Stomach (tissue), 9 donors: ENCODE data around the gene SYNDIG1. TPM values are rescaled to one million over a fixed set of nuclear protein-coding genes. Genes with fewer than 3 reads are reported as not detected.

Experiments used
- DNase-seq, 2 donors: peaks; one replicate each; pipeline versions ENCODE4 v3.0.0 to v3.0.0-alpha.2; 2013 to 2019
- H3K27ac ChIP-seq, 5 donors: fragments of 200-600 bp in 4 of 5; sonication (generic) in 4 of 5; one replicate each; pipeline ENCODE4 v1.5.1; 2013 to 2019; ENCODE audit warnings: mild to moderate bottlenecking in 1 of 5, moderate library complexity in 1 of 5
- H3K27me3 ChIP-seq, 3 donors: fragments of 200-600 bp; sonication (generic); one replicate each; pipeline ENCODE4 v1.5.1; 2017 to 2019; ENCODE audit warnings: mixed run types in 1 of 3
- H3K36me3 ChIP-seq, 4 donors: fragments of 200-600 bp; sonication (generic); 1 replicate in 3 of 4; 2 replicates in 1 of 4; pipeline ENCODE4 v1.5.1; 2016 to 2019
- H3K4me1 ChIP-seq, 4 donors: fragments of 200-600 bp; sonication (generic); one replicate each; pipeline ENCODE4 v1.5.1; 2016 to 2019
- H3K4me3 ChIP-seq, 4 donors: fragments of 200-600 bp; sonication (generic) in 3 of 4; one replicate each; pipeline ENCODE4 v1.5.1; 2016 to 2019; ENCODE audit warnings: mild to moderate bottlenecking in 1 of 4
- H3K9me3 ChIP-seq, 4 donors: fragments of 200-600 bp; sonication (generic); one replicate each; pipeline ENCODE4 v1.5.1; 2016 to 2019
- EP300 ChIP-seq: sonication (generic); formaldehyde crosslinking; IDR thresholded peaks from one replicate; pipeline ENCODE4 v1.6.1; 2017; ENCODE audit warnings: antibody characterized with exemption
- POLR2A ChIP-seq, 4 donors: fragments of 450-650 bp; IDR thresholded peaks; one replicate each; pipeline ENCODE4 v1.6.1; 2016; ENCODE audit warnings: antibody characterized with exemption in 4 of 4, control low read depth in 2 of 4, mild to moderate bottlenecking in 1 of 4, moderate library complexity in 1 of 4
- POLR2AphosphoS5 ChIP-seq, 3 donors: sonication (generic); formaldehyde crosslinking; IDR thresholded peaks; one replicate each; pipeline ENCODE4 v1.6.1; 2016; ENCODE audit warnings: antibody characterized with exemption in 3 of 3
- WGBS, 5 donors: extraction: QIAGEN DNeasy Blood & Tissue Kit in 3 of 5; methylation state at CpG; one replicate each; pipeline versions ENCODE4 v1.1.5 to v1.1.7; 2013 to 2018; 5-methylcytosine and 5-hydroxymethylcytosine counted together
- intact Hi-C: fragments of 100-400 bp; cut with DNase I; formaldehyde crosslinking; loops from one replicate; pipeline ENCODE4 v1.15.1; 2023; ENCODE audit warnings: low total_unique reads
- polyA plus RNA-seq, 3 donors: library from polyadenylated mRNA; stranded (reverse); fragments of 200-250 nt; gene quantifications; one replicate each; pipeline ENCODE4 v1.2.3, GENCODE V29; 2013
- total RNA-seq, 5 donors: library from RNA; depleted of rRNA; stranded (reverse); fragments of >200 nt; gene quantifications; one replicate each; pipeline versions ENCODE4 v1.1.0 to v1.2.3, GENCODE V29; 2014 to 2016
- TF ChIP-seq, protein P1 (sequence below), 7 experiments: fragments of 450-650 bp in 4 of 7; fragments of 200-600 bp in 3 of 7; sonication (generic) in 3 of 7; IDR thresholded peaks; one replicate each; pipeline ENCODE4 v1.5.1; 2016 to 2019; ENCODE audit warnings: antibody characterized with exemption in 7 of 7, control low read depth in 2 of 7, mild to moderate bottlenecking in 1 of 7
- donor health status: healthy with polysubstance abuse.
- donor health status: Bipolar disorder and iron deficiency.
- donor health status: healthy.

The SYNDIG1 gene
- total and polyA plus RNA-seq, 8 donors: 0.29 to 2.0 (median 0.89) TPM; not detected in 4

DNA sequence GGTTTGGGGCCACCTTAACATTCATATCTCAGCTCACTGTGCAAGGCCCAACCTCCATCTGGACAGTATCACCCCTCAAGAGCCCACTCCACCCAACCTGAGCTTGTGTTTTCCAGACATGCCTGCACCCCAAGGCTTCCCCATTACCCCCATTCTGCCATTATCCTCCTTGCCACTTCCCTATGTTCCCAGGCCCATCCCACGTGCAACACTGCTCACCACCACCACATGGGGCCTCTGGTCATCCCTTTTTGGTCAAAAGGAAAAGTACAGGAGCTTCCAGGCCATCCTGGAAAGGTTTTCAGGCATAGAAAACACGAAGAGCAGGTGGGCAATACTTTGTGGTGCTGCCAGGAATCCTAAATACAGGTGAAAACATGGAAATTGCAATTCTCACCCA, 140.3 kb downstream of the SYNDIG1 start:
- Histone ChIP-seq H3K4me3 (no peak overlapping the region), H3K27ac (no peak overlapping the region), H3K36me3 (no peaks in the 10 kb centered on the region), H3K27me3 (peaks cover 0 to 4% (median 0%) of the 10 kb centered on the region in 3 donors), H3K4me1 (no peaks in the 10 kb centered on the region), H3K9me3 (no peaks in the 10 kb centered on the region)
- intact Hi-C loops: no loop called here
- DNase-seq: no peak
- TF ChIP-seq POLR2A (IDR thresholded peaks at IDR 0.05) (no peak), POLR2AphosphoS5 (IDR thresholded peaks at IDR 0.05) (no peak)
- TF ChIP-seq, protein P1, sequence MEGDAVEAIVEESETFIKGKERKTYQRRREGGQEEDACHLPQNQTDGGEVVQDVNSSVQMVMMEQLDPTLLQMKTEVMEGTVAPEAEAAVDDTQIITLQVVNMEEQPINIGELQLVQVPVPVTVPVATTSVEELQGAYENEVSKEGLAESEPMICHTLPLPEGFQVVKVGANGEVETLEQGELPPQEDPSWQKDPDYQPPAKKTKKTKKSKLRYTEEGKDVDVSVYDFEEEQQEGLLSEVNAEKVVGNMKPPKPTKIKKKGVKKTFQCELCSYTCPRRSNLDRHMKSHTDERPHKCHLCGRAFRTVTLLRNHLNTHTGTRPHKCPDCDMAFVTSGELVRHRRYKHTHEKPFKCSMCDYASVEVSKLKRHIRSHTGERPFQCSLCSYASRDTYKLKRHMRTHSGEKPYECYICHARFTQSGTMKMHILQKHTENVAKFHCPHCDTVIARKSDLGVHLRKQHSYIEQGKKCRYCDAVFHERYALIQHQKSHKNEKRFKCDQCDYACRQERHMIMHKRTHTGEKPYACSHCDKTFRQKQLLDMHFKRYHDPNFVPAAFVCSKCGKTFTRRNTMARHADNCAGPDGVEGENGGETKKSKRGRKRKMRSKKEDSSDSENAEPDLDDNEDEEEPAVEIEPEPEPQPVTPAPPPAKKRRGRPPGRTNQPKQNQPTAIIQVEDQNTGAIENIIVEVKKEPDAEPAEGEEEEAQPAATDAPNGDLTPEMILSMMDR (IDR thresholded peaks at IDR 0.05): no peak
- 52 to 56% (median 53%) methylated on average over 2 of the region's 2 CpGs for WGBS, 5 donors

- intact Hi-C loops: no loop called here
- no peak for DNase-seq
Measured at GRCh38 chr20:24610341-24611115, 141.1 kb downstream of the SYNDIG1 start.

GRCh38 chr20:24611360-24612140, 142.1 kb downstream of the SYNDIG1 start:
- no peak for TF ChIP-seq EP300
- Histone ChIP-seq H3K9me3 (no peaks in the 10 kb centered on the region), H3K4me3 (no peak overlapping the region), H3K27ac (no peak overlapping the region), H3K4me1 (no peaks in the 10 kb centered on the region), H3K36me3 (no peaks in the 10 kb centered on the region), H3K27me3 (peaks cover 0 to 7% (median 0%) of the 10 kb centered on the region in 3 donors)
- DNase-seq: no peak
- intact Hi-C loops: no loop called here
- 88 to 93% (median 89%) methylated on average over 5 of the region's 5 CpGs for WGBS, 5 donors

More at GRCh38 chr20:24610341-24611115, 141.1 kb downstream of the SYNDIG1 start:
- Histone ChIP-seq H3K36me3 (no peaks in the 10 kb centered on the region), H3K4me3 (no peak overlapping the region), H3K4me1 (no peaks in the 10 kb centered on the region), H3K27me3 (peaks cover 0 to 4% (median 0%) of the 10 kb centered on the region in 3 donors), H3K27ac (no peak overlapping the region), H3K9me3 (no peaks in the 10 kb centered on the region)
- WGBS, 5 donors: 80 to 88% (median 87%) methylated on average over 16 of the region's 16 CpGs
- no peak for TF ChIP-seq POLR2A (IDR thresholded peaks at IDR 0.05)
- TF ChIP-seq, protein P1 (IDR thresholded peaks at IDR 0.05): no peak
- TF ChIP-seq EP300: no peak
- TF ChIP-seq POLR2AphosphoS5 (IDR thresholded peaks at IDR 0.05): no peak

DNA sequence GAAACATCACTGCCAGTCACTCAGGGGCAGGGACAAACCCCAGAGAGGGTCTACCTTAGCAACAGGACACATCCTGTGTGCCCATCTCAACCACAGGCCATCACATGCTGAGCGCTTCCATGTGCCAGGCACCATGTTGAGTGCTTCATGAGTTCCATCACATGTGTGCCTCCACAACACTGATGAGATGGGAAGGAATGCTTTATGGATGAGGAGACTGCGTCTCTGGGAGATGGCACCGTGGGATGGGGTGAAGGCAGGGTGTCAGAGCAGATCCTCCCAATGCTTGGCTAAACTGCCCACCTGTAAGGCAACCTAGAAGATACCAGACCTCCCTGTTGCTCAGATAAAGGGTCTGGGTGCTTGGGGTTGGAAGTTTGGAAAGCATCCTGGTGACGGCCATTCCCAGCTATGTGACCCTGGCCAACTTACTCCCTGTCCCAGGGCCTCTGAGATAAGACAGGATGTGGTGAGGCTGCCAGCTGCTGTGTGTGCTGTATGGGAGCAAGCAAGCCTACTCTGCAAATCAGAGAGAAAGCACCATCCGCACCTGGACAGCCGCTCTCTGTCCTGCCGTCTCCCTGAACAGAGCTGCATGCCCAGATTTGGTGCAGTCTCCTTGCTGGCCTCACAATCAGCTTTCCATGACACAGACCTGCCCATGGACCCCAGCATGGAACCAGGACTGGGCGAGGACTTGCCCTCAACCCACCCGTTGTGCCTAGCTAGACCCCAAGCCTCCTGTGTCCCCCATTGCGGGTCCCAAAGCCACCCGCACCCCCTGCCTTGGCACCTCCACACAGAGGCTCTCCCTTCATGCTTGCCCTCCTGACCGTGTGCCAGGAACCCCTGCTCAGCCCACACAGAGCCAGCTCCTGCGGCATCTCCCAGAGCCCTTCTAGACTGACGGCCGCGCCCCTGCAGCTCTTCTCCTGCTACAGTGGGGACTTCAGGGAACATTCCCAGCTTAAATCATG, 143.7 kb downstream of the SYNDIG1 start:
- Histone ChIP-seq H3K9me3 (no peaks in the 10 kb centered on the region), H3K4me3 (no peak overlapping the region), H3K4me1 (no peaks in the 10 kb centered on the region), H3K27ac (no peak overlapping the region), H3K27me3 (peaks cover 0 to 22% (median 0%) of the 10 kb centered on the region in 3 donors), H3K36me3 (no peaks in the 10 kb centered on the region)
- intact Hi-C loops: no loop called here
- DNase-seq: no peak
- TF ChIP-seq EP300: no peak
- TF ChIP-seq POLR2AphosphoS5 (IDR thresholded peaks at IDR 0.05): no peak
- no peak for TF ChIP-seq POLR2A (IDR thresholded peaks at IDR 0.05)
- TF ChIP-seq, protein P1 (IDR thresholded peaks at IDR 0.05): no peak
- 81 to 89% (median 85%) methylated on average over 15 to 16 of the region's 16 CpGs for WGBS, 5 donors
